Right kidney (tissue), 1 donor: ENCODE data around the gene NAXD.
"Not testable (repeated sequence)": the region's sequence is repeated elsewhere in the genome, so short reads cannot be mapped to it uniquely, and the experiment has no call there.

Source experiments
- DNase-seq: peaks from one replicate; pipeline ENCODE4 v3.0.0-alpha.2; 2016

Gene NAXD

DNA sequence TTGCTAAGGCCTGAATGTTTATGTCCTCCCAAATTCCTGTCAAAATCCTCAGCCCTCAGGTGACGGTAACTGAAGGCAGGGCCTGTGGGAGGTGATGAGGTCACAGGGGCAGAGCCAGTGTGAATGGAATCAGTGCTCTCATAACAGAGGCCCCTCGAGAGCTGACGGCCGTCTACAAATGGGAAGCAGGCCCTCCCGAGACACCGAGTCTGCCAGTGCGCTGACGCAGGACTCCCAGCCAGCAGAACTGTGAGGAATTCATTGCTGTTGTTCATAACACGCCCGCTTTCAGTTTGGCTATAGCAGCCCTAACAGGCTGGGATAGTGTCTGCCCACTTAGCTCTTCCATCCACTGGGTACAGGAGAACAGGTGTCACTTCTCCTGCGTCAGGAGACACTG is 49.3 kb downstream of the NAXD start:
- no peak for DNase-seq

- no peak for DNase-seq
Measured at GRCh38 chr13:110665491-110666254, 50.3 kb downstream of the NAXD start.

DNA sequence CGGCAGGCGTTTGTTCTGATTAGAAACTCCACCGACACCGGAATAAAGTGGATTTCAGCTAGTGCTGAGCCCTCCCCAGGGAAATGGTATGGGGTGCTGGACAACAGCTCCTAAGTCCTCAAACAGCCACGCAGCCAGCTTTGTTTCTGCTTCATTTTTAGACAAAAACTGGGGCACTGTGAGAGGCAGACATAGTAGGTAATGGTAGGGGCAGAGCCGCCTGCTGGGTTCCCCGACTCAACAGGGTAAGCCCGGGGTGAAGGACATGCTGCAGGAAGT is 50.8 kb downstream of the NAXD start:
- DNase-seq, result no peak

- DNase-seq, result no peak
Measured at GRCh38 chr13:110669036-110669435, 53.7 kb downstream of the NAXD start.

DNA sequence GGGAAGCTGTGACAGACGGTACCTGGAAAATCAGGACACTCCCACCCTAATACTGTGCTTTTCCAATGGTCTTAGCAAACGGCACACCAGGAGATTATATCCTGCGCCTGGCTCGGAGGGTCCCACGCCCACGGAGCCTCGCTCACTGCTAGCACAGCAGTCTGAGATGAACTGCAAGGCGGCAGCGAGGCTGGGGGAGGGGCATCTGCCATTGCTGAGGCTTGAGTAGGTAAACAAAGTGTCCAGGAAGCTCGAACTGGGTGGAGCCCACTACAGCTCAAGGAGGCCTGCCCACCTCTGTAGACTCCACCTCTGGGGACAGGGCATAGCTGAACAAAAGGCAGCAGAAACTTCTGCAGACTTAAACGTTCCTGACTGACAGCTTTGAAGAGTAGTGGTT is 54.5 kb downstream of the NAXD start:
- DNase-seq, result not testable (repeated sequence)

DNA sequence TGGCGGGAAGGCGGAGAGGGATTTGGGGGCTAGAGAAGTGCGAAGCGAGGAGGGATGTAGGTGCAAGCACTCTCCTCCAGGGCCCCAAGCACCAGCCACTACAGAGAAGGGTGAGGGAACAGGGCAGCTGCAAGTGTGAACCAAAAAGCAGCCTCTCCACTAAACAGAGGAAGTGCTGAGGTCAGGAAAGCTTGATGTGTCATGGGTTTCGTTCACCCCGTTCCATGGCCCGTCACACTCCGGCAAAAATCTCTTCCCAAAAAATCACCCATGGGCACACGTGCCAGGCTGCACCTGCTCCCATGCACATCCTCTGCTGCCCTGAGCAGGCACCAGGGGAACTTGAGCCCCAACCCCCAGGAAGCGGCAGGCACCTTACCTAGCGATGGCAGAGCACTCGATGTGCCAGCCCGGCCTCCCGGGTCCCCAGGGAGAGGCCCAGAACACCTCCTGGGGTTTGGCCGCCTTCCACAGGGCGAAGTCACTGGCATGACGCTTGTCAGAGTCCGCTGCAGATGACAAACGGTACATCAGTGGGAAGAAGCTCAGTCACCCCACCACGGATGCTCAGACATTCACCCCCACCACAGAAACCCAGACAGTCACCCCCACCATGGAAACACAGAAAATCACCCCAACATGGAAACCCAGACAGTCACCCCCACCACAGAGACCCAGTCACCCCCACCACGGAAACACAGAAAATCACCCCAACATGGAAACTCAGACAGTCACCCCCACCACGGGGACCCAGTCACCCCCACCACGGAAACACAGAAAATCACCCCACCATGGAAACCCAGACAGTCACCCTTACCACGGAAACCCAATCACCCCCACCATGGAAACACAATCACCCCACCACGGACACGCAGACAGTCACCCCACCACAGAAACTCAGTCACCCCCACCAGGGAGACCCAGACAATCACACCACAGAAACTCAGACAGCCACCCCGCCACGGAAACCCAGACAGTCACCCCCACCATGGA is 61.5 kb downstream of the NAXD start:
- no peak for DNase-seq

- no peak for DNase-seq
Measured at GRCh38 chr13:110677731-110678545, 62.6 kb downstream of the NAXD start.

DNA sequence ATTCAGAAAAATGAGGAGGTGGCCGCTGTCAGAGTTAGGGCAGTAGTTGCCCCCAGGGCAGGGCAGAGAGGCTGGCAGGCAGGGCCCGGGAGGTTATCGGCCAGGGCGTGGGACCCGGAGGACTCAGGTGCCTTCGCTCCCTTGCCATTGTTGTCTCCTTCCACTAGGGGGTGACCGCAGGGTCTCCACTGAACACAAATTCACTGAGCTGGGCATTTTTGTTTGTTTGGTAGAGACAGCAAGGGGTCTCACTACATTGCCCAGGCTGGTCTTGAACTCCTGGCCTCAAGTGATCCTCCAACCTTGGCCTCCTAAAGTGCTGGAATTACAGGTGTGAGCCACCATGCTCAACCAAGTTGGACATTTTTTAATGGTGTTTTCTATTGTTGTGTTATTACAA is 65.5 kb downstream of the NAXD start:
- DNase-seq, result no peak

DNA sequence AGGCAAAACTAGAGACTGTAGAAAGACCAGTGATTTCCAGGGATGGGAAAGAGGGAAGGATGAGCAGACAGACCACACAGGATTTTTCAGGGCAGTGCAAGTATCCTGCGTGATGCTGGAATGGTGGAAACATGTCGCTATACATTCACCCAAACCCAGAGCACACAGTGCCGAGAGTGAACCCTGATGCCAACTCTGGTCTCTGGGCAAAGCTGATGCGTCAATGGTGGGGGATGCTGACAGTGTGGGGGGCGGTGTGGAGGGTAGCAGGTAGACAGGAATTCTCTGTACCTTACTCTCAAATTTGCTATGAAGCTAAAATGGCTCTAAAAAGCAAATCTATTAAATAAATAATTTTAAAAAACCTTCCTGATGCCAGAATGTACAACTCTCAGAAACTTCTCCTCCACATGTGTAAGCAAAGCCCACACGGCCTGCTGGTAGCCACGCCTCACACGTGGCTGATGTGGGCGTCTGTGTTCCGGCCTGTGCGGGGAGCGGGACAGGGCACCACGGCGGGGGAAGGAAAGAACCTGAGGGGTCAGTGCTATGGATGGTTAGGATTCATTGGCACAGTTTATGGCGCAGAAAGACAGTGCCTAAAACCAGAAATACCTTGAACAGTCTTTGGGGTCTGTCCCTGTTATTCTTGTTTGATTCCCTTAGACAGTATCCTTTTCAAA is 66.7 kb downstream of the NAXD start:
- no peak for DNase-seq

DNA sequence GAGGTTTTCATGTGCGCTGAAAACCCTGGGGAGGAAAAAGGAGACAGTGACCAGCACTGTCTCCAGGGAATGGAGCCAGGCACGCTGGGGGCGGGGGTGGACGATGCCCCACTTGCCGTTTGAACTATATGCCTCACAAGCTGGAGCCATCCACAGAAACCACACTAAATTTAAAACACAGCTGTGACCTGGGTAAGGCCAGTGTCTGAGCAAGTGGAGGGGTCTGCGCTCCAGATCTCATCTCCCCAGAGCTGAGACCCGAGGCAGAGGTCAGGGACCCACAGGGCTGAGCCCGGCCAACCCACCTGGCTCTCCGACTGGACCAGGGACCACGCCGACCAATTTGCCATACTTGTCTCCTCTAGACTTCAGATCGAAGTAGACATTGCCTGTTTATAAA is 67.4 kb downstream of the NAXD start:
- no peak for DNase-seq

DNA sequence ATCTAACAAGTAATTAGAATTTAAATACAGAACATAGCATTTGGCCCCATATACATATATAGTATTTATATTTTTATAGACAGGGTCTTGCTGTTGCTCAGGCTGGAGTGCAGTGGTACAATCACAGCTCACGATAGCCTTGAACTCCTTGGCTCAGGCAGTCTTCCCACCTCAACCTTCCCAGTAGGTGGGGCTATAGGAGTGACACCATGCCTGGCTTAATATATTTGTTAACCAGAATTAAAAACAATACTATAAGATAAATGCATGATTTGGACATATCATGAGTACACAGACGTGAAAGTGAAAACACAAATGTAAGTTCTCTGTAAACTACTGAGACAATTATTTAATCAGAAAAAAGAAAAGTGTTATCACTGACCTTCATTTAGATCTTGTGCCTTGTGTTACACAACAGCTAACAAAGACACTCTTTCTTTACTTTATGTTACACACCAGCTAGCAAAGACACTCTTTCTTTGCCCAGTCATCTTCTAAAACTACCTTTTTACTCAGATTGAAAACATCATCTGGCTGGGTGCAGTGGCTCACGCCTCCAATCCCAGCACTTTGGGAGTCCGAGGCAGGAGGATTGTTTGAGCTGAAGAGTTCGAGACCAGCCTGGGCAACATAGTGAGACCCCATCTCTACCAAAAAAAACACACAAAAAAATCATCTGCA is 68.0 kb downstream of the NAXD start:
- no peak for DNase-seq

DNA sequence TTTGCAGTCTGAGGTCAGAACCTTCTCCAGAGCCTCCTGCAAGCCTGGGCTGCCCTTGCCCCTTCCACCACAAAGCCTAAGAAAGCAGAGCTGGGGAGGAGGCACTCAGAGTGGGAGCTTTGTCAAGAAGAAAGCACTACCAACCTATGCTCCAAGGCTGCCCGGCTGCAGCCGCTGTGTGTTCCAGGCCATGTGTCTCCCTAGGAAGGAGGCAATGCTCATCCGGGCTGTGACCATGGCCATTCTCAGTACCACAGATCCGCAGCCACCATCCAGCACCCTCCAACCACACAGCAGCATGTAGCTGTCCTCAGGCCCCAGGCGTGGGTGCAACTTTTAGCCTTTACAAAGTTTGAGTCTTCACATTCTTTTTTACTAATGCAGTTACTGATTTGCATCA is 68.6 kb downstream of the NAXD start:
- no peak for DNase-seq

- DNase-seq, result no peak
Measured at GRCh38 chr13:110684388-110685056, 69.2 kb downstream of the NAXD start.

GRCh38 chr13:110685305-110686020 is 70.1 kb downstream of the NAXD start:
- DNase-seq, result no peak

DNA sequence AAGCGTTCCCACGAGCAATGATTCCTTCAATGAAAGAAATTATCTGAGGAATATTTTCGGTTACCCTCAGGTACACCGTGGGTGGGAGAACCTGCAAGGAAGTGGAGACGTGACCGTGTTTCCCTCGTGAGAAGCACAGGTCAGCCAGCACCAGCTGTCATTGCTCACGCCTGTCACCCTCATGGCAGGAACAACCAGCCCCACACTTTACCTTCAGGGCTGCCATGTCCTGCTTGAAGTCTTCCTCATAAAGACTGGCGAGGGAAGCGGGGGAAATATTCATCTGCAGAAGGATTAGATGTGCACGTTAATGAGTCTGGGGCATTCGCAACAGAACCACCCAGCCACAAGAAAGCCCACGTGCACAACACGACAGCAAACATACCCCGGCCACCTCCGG is 72.4 kb downstream of the NAXD start:
- no peak for DNase-seq

- DNase-seq, result no peak
Measured at GRCh38 chr13:110689041-110689440, 73.7 kb downstream of the NAXD start.
